ENCODE measurements around the gene TCF25.
"Not testable (repeated sequence)": the region's sequence is repeated elsewhere in the genome, so short reads cannot be mapped to it uniquely, and the experiment has no call there.

Gene TCF25

DNA sequence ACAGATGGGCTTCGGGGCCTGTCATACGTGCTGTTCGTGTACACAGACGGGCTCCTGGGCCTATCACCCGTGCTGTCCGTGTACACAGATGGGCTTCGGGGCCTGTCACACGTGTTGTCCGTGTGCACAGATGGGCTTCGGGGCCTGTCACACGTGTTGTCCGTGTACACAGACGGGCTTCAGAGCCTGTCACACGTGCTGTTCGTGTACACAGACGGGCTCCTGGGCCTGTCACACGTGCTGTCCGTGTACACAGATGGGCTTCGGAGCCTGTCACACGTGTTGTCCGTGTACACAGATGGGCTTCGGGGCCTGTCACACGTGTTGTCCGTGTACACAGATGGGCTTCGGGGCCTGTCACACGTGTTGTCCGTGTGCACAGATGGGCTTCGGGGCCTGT is 5.7 kb downstream of the TCF25 start:
- DNase-seq (ENCODE audit: low read depth), result not testable (repeated sequence)

DNA sequence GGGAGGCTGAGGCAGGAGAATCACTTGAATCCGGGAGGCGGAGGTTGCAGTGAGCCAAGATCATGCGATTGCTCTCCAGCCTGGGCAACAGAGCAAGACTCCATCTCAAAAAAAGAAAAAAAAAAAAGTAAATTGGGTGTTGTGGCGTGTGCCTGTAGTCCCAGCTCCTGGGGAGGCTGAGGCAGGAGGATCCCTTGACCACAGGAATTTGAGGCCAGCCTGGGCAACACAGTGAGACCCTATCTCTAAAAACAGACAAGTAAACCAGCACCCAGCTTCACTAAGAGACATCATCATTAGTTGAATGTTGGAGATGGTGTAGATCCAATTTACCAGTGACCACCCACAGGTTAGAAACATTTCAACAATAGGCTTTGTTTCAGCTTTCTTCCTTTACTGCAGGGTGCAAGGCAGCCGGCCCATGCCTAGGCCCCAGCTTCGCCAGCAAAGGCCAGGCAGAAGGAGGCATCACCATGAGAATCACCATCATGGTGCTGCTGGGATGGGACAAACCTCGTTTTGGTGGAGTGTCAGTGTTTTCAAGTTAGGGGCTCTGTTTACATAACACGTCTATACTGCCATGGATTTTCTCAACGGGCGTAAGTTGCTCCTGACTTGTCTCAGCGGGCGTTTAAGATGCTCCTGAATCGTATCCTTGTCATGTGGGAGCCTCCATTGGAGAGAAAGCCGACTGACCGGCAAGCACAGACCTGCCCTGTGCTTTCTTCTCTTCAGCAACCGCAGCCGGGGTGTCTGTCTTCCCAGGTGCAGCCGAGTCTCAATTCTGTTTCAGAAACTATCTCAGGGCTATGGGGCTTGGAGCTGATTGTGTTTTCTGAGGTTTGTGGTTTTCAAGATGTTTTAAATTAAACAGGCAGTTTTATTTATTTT is 7.3 kb downstream of the TCF25 start:
- no peak for DNase-seq (ENCODE audit: low read depth)

DNA sequence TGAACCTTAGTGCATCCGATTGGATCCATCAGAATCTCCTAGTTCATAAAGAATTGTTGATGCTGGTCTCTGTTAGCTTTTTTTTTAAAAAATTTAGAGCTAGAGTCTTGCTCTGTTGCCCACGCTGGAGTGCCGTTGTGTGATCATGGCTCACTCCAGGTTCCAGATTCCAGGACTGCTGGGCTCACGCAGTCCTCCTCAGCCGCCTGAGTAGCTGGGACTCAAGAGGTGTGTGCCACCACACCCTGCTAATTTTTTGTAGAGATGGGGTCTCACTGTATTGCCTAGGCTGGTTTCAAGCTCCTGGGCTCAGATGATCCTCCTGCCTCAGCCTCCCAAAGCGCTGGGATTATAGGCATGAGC is 8.0 kb downstream of the TCF25 start:
- DNase-seq (ENCODE audit: low read depth), result no peak

GRCh38 chr16:89883346-89884040 is 10.1 kb downstream of the TCF25 start:
- no peak for DNase-seq (ENCODE audit: low read depth)

DNA sequence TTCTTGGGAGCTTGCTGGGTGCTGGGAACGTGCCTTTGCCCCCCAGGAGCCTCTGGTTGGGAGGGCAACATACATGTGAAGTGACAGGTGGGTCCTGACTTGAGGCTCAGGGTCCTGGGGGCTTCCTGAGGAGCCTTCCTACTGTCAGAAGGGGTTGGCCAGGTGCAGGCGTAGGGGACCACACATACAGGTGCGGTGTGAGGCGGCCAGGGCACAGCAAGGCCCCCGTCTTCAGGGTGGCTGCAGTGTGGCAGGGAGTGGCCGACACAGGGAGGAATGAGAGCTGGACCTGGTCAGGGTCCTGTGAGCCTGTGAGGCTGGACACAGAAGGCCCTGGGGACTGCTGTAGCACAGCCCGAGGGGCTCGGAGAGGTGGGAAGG is 10.6 kb downstream of the TCF25 start:
- DNase-seq (ENCODE audit: low read depth), result no peak

GRCh38 chr16:89887243-89887642 is 13.9 kb downstream of the TCF25 start:
- DNase-seq (ENCODE audit: low read depth), result no peak

GRCh38 chr16:89890200-89890599 is 16.8 kb downstream of the TCF25 start:
- DNase-seq (ENCODE audit: low read depth), result no peak

DNA sequence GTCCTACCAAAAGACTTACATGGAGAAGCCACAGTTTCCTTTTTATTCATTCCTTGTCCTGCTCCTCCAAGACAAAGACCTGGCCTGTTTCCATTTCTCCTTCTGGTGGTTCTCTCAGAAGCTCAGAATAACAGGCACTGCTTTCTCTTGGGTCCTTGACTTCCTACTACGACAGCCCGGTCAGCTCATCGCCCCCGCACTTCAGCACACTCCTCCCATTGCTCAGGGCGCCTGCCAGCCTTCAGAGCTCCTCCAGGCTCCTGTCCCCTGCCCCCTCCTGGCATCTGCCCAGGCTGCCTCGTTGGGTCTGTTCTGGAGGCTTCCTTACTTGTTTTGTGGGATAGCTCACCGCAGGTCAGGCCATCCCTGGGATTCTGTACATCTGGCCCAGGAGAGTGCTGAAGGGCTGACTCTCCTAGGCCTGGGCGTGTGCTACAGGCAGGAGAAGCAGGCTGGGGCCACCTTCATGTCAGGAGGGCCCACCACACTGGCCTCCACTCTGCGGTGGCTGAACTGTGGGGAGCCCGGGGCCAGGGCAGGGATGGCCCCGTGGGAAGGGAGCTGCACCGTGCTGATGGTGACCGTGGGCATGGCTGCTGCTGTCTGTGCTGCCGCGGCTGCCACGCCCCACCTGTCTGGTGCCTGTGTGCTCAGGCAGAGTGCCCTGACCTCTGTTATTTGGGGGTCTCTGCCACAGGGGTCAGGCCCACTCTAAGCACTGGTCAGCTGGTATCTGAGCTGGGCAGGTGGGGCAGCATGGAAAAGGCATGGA is 17.7 kb downstream of the TCF25 start:
- no peak for DNase-seq (ENCODE audit: low read depth)

- DNase-seq (ENCODE audit: low read depth), result no peak
Measured at GRCh38 chr16:89892055-89892630, 18.8 kb downstream of the TCF25 start.

- no peak for DNase-seq (ENCODE audit: low read depth)
Measured at GRCh38 chr16:89892635-89893034, 19.2 kb downstream of the TCF25 start.

- DNase-seq (ENCODE audit: low read depth), result no peak
Measured at GRCh38 chr16:89893642-89894548, 20.5 kb downstream of the TCF25 start.

DNA sequence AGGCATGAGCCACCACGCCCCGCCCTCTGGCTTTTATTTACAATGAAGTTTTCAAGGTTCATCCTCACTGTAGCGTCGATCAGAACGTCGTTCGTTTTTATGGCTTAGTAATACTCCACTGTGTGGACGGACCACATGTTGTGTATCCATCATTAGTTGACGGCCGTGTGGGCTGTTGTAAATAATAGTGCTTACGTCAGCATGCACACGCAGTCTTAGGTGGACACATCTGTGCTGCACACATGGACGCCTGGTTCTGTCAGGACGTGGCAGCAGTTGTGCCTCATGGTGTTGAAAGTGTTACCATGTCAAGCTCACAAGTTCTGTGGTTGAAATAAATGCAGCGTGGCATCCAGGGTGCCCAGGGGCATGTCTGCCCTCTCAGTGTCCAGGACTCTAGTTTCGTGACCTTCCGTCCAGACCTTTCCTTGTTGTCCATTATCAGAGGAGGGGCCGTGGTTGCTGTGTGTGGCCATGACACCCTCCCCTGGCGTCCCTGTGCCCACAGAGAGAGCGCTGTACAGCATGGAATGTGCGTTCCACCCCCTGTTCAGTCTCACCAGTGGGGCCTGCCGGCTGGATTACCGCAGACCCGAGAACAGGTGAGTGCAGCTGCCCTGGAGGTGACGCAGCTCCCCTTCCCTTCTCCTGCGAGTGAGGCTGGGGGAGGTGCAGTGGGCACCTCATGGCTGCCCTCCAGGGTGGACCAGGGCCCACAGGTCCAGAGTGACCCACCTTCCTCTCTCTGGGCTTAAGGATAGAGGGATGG is 22.3 kb downstream of the TCF25 start:
- no peak for DNase-seq (ENCODE audit: low read depth)

DNA sequence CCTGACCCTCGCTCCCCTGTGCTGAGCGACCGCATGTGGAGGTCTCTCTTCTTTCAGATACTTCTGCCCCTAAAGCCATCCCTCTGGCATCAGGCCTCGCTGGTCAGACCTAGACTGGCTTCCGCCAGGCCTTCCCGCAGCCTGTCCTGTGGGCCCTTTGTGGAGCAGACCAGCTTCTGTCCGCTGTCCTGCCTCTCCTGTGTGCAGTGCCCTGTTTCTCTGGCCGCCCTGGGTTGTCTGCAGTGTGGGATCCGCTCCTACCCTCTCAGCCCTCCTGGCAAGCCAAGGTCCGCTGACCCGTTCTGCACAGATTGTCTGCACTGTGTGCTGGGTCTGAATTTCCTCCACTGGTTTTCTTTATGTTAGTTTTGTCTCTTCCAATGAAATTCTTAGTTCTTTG is 23.8 kb downstream of the TCF25 start:
- no peak for DNase-seq (ENCODE audit: low read depth)

- DNase-seq (ENCODE audit: low read depth), result no peak
Measured at GRCh38 chr16:89898201-89898967, 25.0 kb downstream of the TCF25 start.

DNA sequence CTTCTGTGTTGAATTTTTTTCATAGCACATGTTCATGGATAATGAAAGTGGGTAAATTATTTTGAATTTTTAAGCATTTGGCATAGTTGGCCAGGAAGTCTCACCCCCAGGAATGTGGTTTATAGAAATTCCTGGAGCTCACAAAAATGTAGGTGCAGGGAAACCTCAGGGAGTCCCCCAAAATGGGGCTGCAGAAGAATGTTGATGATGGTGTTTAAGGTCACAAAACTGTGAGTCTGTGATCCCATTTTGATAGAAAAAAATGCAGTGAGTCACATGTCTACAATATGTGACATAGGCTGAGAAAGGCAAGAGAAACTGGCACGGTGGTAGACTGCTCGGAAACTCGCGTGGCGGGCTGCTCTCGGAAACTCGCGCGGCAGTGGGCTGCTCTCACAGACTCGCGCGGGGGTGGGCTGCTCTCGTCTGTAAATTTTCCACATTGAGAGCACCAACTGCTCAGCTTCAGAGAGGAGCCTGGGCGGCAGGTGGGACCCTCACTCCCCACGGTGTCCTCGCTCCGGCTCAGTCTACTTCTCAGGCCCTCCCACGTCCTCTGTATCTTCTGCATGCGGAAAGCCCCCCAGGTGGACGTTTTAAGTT is 26.6 kb downstream of the TCF25 start:
- no peak for DNase-seq (ENCODE audit: low read depth)

GRCh38 chr16:89900885-89901284 is 27.5 kb downstream of the TCF25 start:
- DNase-seq (ENCODE audit: low read depth), result no peak

DNA sequence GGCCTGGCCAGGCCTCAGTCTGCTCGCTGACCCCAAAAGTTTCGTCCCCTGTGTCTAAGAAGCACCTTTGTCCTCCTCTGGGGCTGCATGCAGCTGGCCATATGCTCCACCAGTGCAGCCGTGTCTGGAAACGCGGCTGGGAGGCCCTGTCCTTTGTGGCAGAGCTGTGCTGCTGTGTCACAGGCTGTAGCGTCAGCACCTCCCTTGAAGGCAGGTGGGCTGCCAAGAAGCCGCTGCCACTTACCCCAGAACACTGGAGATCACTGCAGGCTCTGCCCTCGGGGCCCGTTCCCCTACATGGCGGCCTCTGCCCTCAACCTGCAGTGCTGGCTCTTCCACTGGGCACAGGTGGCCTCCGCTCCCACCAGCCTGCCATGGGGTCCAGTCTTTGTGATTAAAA is 29.6 kb downstream of the TCF25 start:
- DNase-seq (ENCODE audit: low read depth), result no peak

DNA sequence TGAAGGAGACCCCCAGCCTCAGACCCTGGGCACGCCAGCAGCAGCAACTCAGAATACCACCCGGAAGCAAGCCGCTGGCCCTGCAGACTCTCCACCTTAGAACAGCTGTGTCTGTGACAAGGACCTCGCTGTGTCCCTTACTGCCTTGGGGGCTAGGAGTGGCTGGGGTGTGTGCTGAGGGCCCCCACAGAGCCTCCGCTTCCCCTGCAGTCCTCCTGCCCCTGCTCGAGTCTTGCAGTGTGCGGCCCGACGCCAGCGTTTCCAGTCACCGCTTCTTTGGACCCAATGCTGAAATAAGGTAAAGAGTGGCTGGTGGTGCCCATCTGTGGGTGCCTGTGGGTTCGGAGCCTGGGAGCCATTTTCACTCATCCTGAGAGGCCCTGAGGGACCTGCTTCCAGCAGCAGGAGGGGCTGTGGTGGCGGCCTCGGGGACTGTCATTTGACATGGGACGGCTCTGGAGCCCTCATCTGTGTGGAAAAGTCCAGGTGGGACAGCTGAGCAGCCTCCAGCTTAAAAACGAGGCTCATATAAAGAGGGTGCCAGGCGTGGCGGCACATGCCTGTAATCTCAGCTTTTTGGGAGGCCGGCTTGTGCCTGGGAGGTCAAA is 30.6 kb downstream of the TCF25 start:
- DNase-seq (ENCODE audit: low read depth), result no peak

Data from activated T-helper 1 cell treated with Interleukin-2 at 50 U/mL for 16 hours (primary cell).